ENCODE data around the gene PDIA4.

DNA sequence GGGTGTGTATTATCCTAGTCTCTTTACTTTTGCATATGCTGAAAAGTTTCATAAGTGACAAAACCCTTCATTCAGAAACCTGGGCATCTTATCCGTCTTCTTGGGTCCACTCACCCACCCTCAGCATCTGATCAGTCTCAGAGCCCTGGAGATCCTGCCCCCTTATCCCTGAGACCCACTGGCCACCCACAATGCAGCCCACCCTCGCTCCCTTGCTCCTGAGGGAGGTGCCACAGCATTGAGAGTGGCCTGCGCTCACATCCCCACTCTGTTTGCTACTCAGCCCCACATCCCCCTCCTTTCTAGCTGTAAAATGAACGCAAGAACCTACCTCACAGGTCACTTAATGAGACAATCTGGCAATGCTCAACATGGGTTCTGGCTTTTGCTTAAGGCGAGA lies 27.3 kb downstream of the PDIA4 start:
- TF ChIP-seq, protein P1, sequence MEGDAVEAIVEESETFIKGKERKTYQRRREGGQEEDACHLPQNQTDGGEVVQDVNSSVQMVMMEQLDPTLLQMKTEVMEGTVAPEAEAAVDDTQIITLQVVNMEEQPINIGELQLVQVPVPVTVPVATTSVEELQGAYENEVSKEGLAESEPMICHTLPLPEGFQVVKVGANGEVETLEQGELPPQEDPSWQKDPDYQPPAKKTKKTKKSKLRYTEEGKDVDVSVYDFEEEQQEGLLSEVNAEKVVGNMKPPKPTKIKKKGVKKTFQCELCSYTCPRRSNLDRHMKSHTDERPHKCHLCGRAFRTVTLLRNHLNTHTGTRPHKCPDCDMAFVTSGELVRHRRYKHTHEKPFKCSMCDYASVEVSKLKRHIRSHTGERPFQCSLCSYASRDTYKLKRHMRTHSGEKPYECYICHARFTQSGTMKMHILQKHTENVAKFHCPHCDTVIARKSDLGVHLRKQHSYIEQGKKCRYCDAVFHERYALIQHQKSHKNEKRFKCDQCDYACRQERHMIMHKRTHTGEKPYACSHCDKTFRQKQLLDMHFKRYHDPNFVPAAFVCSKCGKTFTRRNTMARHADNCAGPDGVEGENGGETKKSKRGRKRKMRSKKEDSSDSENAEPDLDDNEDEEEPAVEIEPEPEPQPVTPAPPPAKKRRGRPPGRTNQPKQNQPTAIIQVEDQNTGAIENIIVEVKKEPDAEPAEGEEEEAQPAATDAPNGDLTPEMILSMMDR (IDR thresholded peaks at IDR 0.05), result no peak
- no peak for TF ChIP-seq EP300 (IDR thresholded peaks at IDR 0.05)
